ENCODE results near the gene TIMP1. TPM values are rescaled to one million over a fixed set of nuclear protein-coding genes. Genes with fewer than 3 reads are reported as not detected.

TIMP1 gene
- polyA plus RNA-seq, 4 donors = 19.5 to 196 (median 61.8) TPM

- peak in 1 of 2 donors; percentile 7 for DNase-seq
- Histone ChIP-seq H3K27me3 (ENCODE audit: control insufficient read depth in 3 of 3, insufficient read depth in 3 of 3, low read length in 3 of 3) (no peaks in the 10 kb centered on the region), H3K9me3 (ENCODE audit: control insufficient read depth in 2 of 2, insufficient read depth in 1 of 2, low read depth in 1 of 2, low read length in 1 of 2) (no peaks in the 10 kb centered on the region), H3K4me3 (ENCODE audit: low read depth in 1 of 3, low read length in 3 of 3) (peak overlapping the region in 1 of 3 donors; percentile 27), H3K27ac (ENCODE audit: low read depth in 1 of 3, low read length in 2 of 3) (peak overlapping the region in 2 of 3 donors; percentile 20 to 38), H3K36me3 (ENCODE audit: control insufficient read depth in 3 of 3, insufficient read depth in 2 of 3, low read depth in 1 of 3, low read length in 3 of 3) (peaks cover 0 to 22% (median 2%) of the 10 kb centered on the region in 3 donors), H3K4me1 (ENCODE audit: control insufficient read depth in 3 of 3, insufficient read depth in 2 of 3, low read depth in 1 of 3, low read length in 2 of 3) (peaks cover 0 to 7% (median 0%) of the 10 kb centered on the region in 3 donors)
- no peak for FAIRE-seq
- 28 to 60% (median 36%) methylated on average over 19 to 27 of the region's 27 CpGs for WGBS, 3 donors
Measured at GRCh38 chrX:47574547-47575301, 7.5 kb upstream of the TIMP1 start.

GRCh38 chrX:47576021-47576898, 6.0 kb upstream of the TIMP1 start:
- DNase-seq (no peak), FAIRE-seq (no peak)
- peaks cover 0 to 11% (median 0%) of the 10 kb centered on the region in 3 donors for H3K36me3 ChIP-seq (ENCODE audit: control insufficient read depth in 3 of 3, insufficient read depth in 2 of 3, low read depth in 1 of 3, low read length in 3 of 3)
- H3K27ac ChIP-seq (ENCODE audit: low read depth in 1 of 3, low read length in 2 of 3) = no peak overlapping the region
- H3K9me3 ChIP-seq (ENCODE audit: control insufficient read depth in 2 of 2, insufficient read depth in 1 of 2, low read depth in 1 of 2, low read length in 1 of 2) = no peaks in the 10 kb centered on the region
- 88 to 94% (median 93%) methylated on average over 20 of the region's 20 CpGs for WGBS, 3 donors
- no peak overlapping the region for H3K4me3 ChIP-seq (ENCODE audit: low read depth in 1 of 3, low read length in 3 of 3)
- H3K27me3 ChIP-seq (ENCODE audit: control insufficient read depth in 3 of 3, insufficient read depth in 3 of 3, low read length in 3 of 3) = no peaks in the 10 kb centered on the region
- peaks cover 0 to 7% (median 0%) of the 10 kb centered on the region in 3 donors for H3K4me1 ChIP-seq (ENCODE audit: control insufficient read depth in 3 of 3, insufficient read depth in 2 of 3, low read depth in 1 of 3, low read length in 2 of 3)

DNA sequence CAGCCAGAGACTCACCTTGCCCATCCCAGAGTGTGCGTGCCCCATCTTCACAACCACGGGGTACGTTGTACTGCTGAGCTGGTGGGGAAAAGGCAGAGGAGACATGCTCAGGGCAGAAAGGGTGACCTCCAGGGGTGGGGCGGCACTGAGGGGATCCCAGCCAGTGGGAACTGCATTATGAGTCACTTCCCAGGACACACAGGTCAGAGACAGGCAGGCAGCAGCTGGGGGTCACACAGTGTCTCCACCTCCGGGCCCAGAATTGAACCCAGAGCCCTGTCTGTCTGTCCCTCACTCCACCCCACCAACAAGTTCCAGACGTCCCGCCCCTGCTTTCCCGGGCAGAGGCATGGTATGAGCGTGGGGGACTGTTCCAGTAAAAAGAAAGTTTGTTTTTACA, 4.8 kb upstream of the TIMP1 start:
- no peak overlapping the region for H3K4me3 ChIP-seq (ENCODE audit: low read depth in 1 of 3, low read length in 3 of 3)
- 63 to 74% (median 70%) methylated on average over 9 of the region's 9 CpGs for WGBS, 3 donors
- H3K4me1 ChIP-seq (ENCODE audit: control insufficient read depth in 3 of 3, insufficient read depth in 2 of 3, low read depth in 1 of 3, low read length in 2 of 3) = peaks cover 0 to 12% (median 0%) of the 10 kb centered on the region in 3 donors
- DNase-seq = no peak
- no peaks in the 10 kb centered on the region for H3K9me3 ChIP-seq (ENCODE audit: control insufficient read depth in 2 of 2, insufficient read depth in 1 of 2, low read depth in 1 of 2, low read length in 1 of 2)
- H3K27ac ChIP-seq (ENCODE audit: low read depth in 1 of 3, low read length in 2 of 3) = no peak overlapping the region
- no peak for FAIRE-seq
- H3K36me3 ChIP-seq (ENCODE audit: control insufficient read depth in 3 of 3, insufficient read depth in 2 of 3, low read depth in 1 of 3, low read length in 3 of 3) = peaks cover 0 to under 1% (median 0%) of the 10 kb centered on the region in 3 donors
- no peaks in the 10 kb centered on the region for H3K27me3 ChIP-seq (ENCODE audit: control insufficient read depth in 3 of 3, insufficient read depth in 3 of 3, low read length in 3 of 3)

DNA sequence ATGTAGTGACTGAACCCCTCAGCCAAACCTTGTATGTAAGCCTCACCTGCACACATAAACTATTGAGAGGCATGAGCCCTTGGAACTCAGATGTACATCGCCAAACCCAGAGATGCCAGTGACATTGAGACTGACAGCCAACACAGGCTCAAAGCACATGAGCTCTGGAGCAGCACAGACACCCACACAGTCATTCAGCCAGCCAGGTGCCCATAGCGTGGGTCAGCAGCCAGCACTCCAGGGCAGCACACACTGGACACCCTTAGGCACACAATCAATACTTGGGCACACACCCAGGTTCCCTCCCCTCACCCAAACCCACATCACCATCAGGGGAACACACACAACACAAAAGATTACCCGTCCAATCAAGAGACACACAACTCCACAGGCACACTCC, 4.3 kb upstream of the TIMP1 start:
- peaks cover 0 to 11% (median 0%) of the 10 kb centered on the region in 3 donors for H3K4me1 ChIP-seq (ENCODE audit: control insufficient read depth in 3 of 3, insufficient read depth in 2 of 3, low read depth in 1 of 3, low read length in 2 of 3)
- no peaks in the 10 kb centered on the region for H3K36me3 ChIP-seq (ENCODE audit: control insufficient read depth in 3 of 3, insufficient read depth in 2 of 3, low read depth in 1 of 3, low read length in 3 of 3)
- no peak overlapping the region for H3K4me3 ChIP-seq (ENCODE audit: low read depth in 1 of 3, low read length in 3 of 3)
- no peaks in the 10 kb centered on the region for H3K9me3 ChIP-seq (ENCODE audit: control insufficient read depth in 2 of 2, insufficient read depth in 1 of 2, low read depth in 1 of 2, low read length in 1 of 2)
- FAIRE-seq (no peak), DNase-seq (no peak)
- H3K27me3 ChIP-seq (ENCODE audit: control insufficient read depth in 3 of 3, insufficient read depth in 3 of 3, low read length in 3 of 3) = no peaks in the 10 kb centered on the region
- 62 to 78% (median 74%) methylated on average over 3 of the region's 3 CpGs for WGBS, 3 donors
- no peak overlapping the region for H3K27ac ChIP-seq (ENCODE audit: low read depth in 1 of 3, low read length in 2 of 3)

GRCh38 chrX:47578692-47579091, 3.5 kb upstream of the TIMP1 start:
- no peak for DNase-seq
- Histone ChIP-seq H3K36me3 (ENCODE audit: control insufficient read depth in 3 of 3, insufficient read depth in 2 of 3, low read depth in 1 of 3, low read length in 3 of 3) (no peaks in the 10 kb centered on the region), H3K27ac (ENCODE audit: low read depth in 1 of 3, low read length in 2 of 3) (no peak overlapping the region), H3K27me3 (ENCODE audit: control insufficient read depth in 3 of 3, insufficient read depth in 3 of 3, low read length in 3 of 3) (no peaks in the 10 kb centered on the region), H3K4me1 (ENCODE audit: control insufficient read depth in 3 of 3, insufficient read depth in 2 of 3, low read depth in 1 of 3, low read length in 2 of 3) (peaks cover 0 to 9% (median 0%) of the 10 kb centered on the region in 3 donors), H3K9me3 (ENCODE audit: control insufficient read depth in 2 of 2, insufficient read depth in 1 of 2, low read depth in 1 of 2, low read length in 1 of 2) (no peaks in the 10 kb centered on the region), H3K4me3 (ENCODE audit: low read depth in 1 of 3, low read length in 3 of 3) (no peak overlapping the region)
- no peak for FAIRE-seq
- 47 to 72% (median 65%) methylated on average over 11 to 16 of the region's 16 CpGs for WGBS, 3 donors

DNA sequence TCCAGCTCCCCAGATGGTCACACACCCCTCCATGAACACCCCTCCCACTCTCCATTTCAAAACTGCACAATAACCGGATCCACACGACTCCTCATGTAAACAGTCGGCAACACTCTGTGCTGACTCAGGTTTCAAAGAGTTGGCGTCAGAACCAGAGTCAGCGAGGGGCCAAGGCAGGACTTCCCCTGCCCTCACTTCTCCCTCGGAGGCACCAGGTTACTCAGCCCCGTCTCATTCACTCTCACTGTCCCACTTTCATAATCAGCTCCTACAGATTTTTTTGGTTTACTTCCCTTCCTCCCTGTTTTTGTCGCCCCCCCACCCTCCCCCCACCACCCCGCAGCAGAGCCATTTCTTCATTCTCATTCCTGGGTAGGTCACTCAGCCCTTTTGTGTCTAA, 2.7 kb upstream of the TIMP1 start:
- no peak overlapping the region for H3K4me3 ChIP-seq (ENCODE audit: low read depth in 1 of 3, low read length in 3 of 3)
- H3K27ac ChIP-seq (ENCODE audit: low read depth in 1 of 3, low read length in 2 of 3) = peak overlapping the region in 1 of 3 donors; percentile 60
- 46 to 61% (median 54%) methylated on average over 9 of the region's 9 CpGs for WGBS, 3 donors
- DNase-seq (no peak), FAIRE-seq (no peak)
- no peaks in the 10 kb centered on the region for H3K9me3 ChIP-seq (ENCODE audit: control insufficient read depth in 2 of 2, insufficient read depth in 1 of 2, low read depth in 1 of 2, low read length in 1 of 2)
- H3K27me3 ChIP-seq (ENCODE audit: control insufficient read depth in 3 of 3, insufficient read depth in 3 of 3, low read length in 3 of 3) = no peaks in the 10 kb centered on the region
- peaks cover 0 to 9% (median 0%) of the 10 kb centered on the region in 3 donors for H3K4me1 ChIP-seq (ENCODE audit: control insufficient read depth in 3 of 3, insufficient read depth in 2 of 3, low read depth in 1 of 3, low read length in 2 of 3)
- H3K36me3 ChIP-seq (ENCODE audit: control insufficient read depth in 3 of 3, insufficient read depth in 2 of 3, low read depth in 1 of 3, low read length in 3 of 3) = no peaks in the 10 kb centered on the region

DNA sequence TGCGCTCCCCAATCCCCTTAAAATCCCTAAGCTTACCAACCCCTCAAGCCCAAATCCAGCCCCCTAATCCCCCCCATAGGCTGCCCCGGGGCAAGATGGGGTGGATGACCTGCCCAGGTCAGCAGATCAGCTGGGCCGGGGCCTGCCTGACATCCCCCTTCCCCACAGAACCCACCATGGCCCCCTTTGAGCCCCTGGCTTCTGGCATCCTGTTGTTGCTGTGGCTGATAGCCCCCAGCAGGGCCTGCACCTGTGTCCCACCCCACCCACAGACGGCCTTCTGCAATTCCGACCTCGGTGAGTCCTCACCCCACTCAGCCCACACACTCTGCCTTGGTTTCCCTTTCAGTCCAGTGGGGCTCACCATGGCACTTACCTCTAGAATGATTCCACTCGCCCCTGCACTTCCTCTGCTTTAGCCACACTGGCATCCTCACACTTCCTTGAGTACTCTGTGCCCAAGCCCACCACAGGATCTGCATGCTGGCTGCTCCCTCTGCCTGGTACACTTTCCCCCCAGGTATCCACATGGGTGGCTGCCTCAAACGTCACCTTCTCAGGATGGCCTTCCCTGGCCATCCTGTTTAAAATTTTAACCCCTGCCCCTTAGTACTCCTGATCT, 1.1 kb downstream of the TIMP1 start:
- Histone ChIP-seq H3K9me3 (ENCODE audit: control insufficient read depth in 2 of 2, insufficient read depth in 1 of 2, low read depth in 1 of 2, low read length in 1 of 2) (no peaks in the 10 kb centered on the region), H3K27me3 (ENCODE audit: control insufficient read depth in 3 of 3, insufficient read depth in 3 of 3, low read length in 3 of 3) (no peaks in the 10 kb centered on the region), H3K4me3 (ENCODE audit: low read depth in 1 of 3, low read length in 3 of 3) (no peak overlapping the region), H3K4me1 (ENCODE audit: control insufficient read depth in 3 of 3, insufficient read depth in 2 of 3, low read depth in 1 of 3, low read length in 2 of 3) (peaks cover 0 to 4% (median 0%) of the 10 kb centered on the region in 3 donors), H3K27ac (ENCODE audit: low read depth in 1 of 3, low read length in 2 of 3) (peak overlapping the region in 1 of 3 donors; percentile 58), H3K36me3 (ENCODE audit: control insufficient read depth in 3 of 3, insufficient read depth in 2 of 3, low read depth in 1 of 3, low read length in 3 of 3) (peaks cover 0 to 9% (median 0%) of the 10 kb centered on the region in 3 donors)
- DNase-seq (no peak), FAIRE-seq (no peak)
- WGBS, 3 donors = 51 to 82% (median 55%) methylated on average over 7 to 8 of the region's 8 CpGs

- H3K27ac ChIP-seq (ENCODE audit: low read depth in 1 of 3, low read length in 2 of 3) = no peak overlapping the region
- no peaks in the 10 kb centered on the region for H3K9me3 ChIP-seq (ENCODE audit: control insufficient read depth in 2 of 2, insufficient read depth in 1 of 2, low read depth in 1 of 2, low read length in 1 of 2)
- H3K4me3 ChIP-seq (ENCODE audit: low read depth in 1 of 3, low read length in 3 of 3) = no peak overlapping the region
- peaks cover 0 to 9% (median 0%) of the 10 kb centered on the region in 3 donors for H3K36me3 ChIP-seq (ENCODE audit: control insufficient read depth in 3 of 3, insufficient read depth in 2 of 3, low read depth in 1 of 3, low read length in 3 of 3)
- DNase-seq (no peak), FAIRE-seq (no peak)
- 73 to 88% (median 86%) methylated on average over 6 of the region's 6 CpGs for WGBS, 3 donors
- peaks cover 0 to 4% (median 0%) of the 10 kb centered on the region in 3 donors for H3K4me1 ChIP-seq (ENCODE audit: control insufficient read depth in 3 of 3, insufficient read depth in 2 of 3, low read depth in 1 of 3, low read length in 2 of 3)
- no peaks in the 10 kb centered on the region for H3K27me3 ChIP-seq (ENCODE audit: control insufficient read depth in 3 of 3, insufficient read depth in 3 of 3, low read length in 3 of 3)
Measured at GRCh38 chrX:47584714-47585113, 2.5 kb downstream of the TIMP1 start.

Measured in small intestine (tissue), 7 donors.